Right renal cortex interstitium (tissue), 3 donors: ENCODE data around the gene GPR45. TPM values are rescaled to one million over a fixed set of nuclear protein-coding genes. Genes with fewer than 3 reads are reported as not detected.

Source experiments
- polyA plus RNA-seq, 3 donors: library from polyadenylated mRNA; unstranded; fragments of 120-200 nt; gene quantifications; one replicate each; pipeline ENCODE4 v1.2.1, GENCODE V29; 2013; ENCODE audit not compliant: insufficient read length in 3 of 3

Gene GPR45
- polyA plus RNA-seq, 3 donors: 0.12 TPM; not detected in 2

Other genes with a start within 250 kb of the GPR45 start
- gene MRPS9, start 203.7 kb upstream of the GPR45 start, polyA plus RNA-seq: 10 to 100 TPM; 60.9 to 61.9 (median 61.1) TPM
- gene TGFBRAP1, start 88.0 kb downstream of the GPR45 start, polyA plus RNA-seq: 10 to 100 TPM; 14.5 to 15.7 (median 15.1) TPM
- gene C2orf49, start 95.8 kb downstream of the GPR45 start, polyA plus RNA-seq: 10 to 100 TPM; 24.2 to 28.8 (median 26.4) TPM
- gene FHL2, start 157.3 kb downstream of the GPR45 start, polyA plus RNA-seq: 10 to 100 TPM; 27.8 to 36.9 (median 31.5) TPM